Gastrocnemius medialis (tissue), 4 donors: ENCODE results near the gene KCNQ5.

Experiments used
- CTCF ChIP-seq, 5 experiments: fragments of 450-650 bp in 3 of 5; fragments of 200-600 bp in 2 of 5; sonication (generic) in 2 of 5; IDR thresholded peaks in 4 of 5; conservative IDR thresholded peaks in 1 of 5; 1 replicate in 4 of 5; 2 replicates in 1 of 5; pipeline ENCODE4 v1.5.1; 2016 to 2019; ENCODE audit warnings: antibody characterized with exemption in 5 of 5, mild to moderate bottlenecking in 3 of 5, moderate library complexity in 3 of 5
- POLR2A ChIP-seq, 2 donors: fragments of 450-650 bp; IDR thresholded peaks; one replicate each; pipeline ENCODE4 v1.6.1; 2017; ENCODE audit warnings: antibody characterized with exemption in 2 of 2, mild to moderate bottlenecking in 2 of 2, moderate library complexity in 2 of 2

GRCh38 chr6:72940265-72940664, 318.4 kb downstream of the KCNQ5 start:
- TF ChIP-seq CTCF (IDR thresholded peaks at IDR 0.05 in 4 of 5, conservative IDR thresholded peaks at IDR 0.05 in 1 of 5) (no peak), POLR2A (IDR thresholded peaks at IDR 0.05) (no peak)
